Measurements from ENCODE around the gene TNFAIP8L2. TPM values are rescaled to one million over a fixed set of nuclear protein-coding genes. Genes with fewer than 3 reads are reported as not detected.
A peak's percentile ranks its signal among the peaks of the same experiment; 100 is the strongest.
"Not testable (repeated sequence)": the region's sequence is repeated elsewhere in the genome, so short reads cannot be mapped to it uniquely, and the experiment has no call there.

TNFAIP8L2 gene
- total RNA-seq, 1 donor, result not detected

- no peak overlapping the region for H3K4me3 ChIP-seq (ENCODE audit: low read depth, low read length)
- peak; percentile 93 for DNase-seq (ENCODE audit: low read depth)
- TF ChIP-seq CTCF (IDR thresholded peaks at IDR 0.05; ENCODE audit: insufficient read depth, low read length), result peak; percentile 67
Observed at GRCh38 chr1:151196292-151196800, 39.9 kb downstream of the TNFAIP8L2 start.

GRCh38 chr1:151197863-151198253 is 41.4 kb downstream of the TNFAIP8L2 start:
- peak overlapping the region; percentile 99 for H3K4me3 ChIP-seq (ENCODE audit: low read depth, low read length)
- DNase-seq (ENCODE audit: low read depth), result no peak
- TF ChIP-seq CTCF (IDR thresholded peaks at IDR 0.05; ENCODE audit: insufficient read depth, low read length), result no peak

- peak; percentile 99 for DNase-seq (ENCODE audit: low read depth)
- H3K4me3 ChIP-seq (ENCODE audit: low read depth, low read length), result peak within 1 kb of the TSS; percentile 99
- TF ChIP-seq CTCF (IDR thresholded peaks at IDR 0.05; ENCODE audit: insufficient read depth, low read length), result no peak
Observed at GRCh38 chr1:151198254-151199127, 42.0 kb downstream of the TNFAIP8L2 start, which contains the start of gene PIP5K1A. Gene PIP5K1A (plus strand): TSS chr1:151198552. CDS start chr1:151198997, 445 bp downstream.

- no peak for TF ChIP-seq CTCF (IDR thresholded peaks at IDR 0.05; ENCODE audit: insufficient read depth, low read length)
- peak; percentile 95 for DNase-seq (ENCODE audit: low read depth)
Observed at GRCh38 chr1:151199873-151200581, 43.6 kb downstream of the TNFAIP8L2 start.

GRCh38 chr1:151205381-151205965 is 49.0 kb downstream of the TNFAIP8L2 start:
- H3K4me3 ChIP-seq (ENCODE audit: low read depth, low read length); DNase-seq (ENCODE audit: low read depth): not testable (repeated sequence)

More at GRCh38 chr1:151199873-151200581, 43.6 kb downstream of the TNFAIP8L2 start:
- H3K4me3 ChIP-seq (ENCODE audit: low read depth, low read length), result peak overlapping the region; percentile 99

Other genes with a start within 250 kb of the TNFAIP8L2 start
- gene SETDB1, start 230.3 kb upstream of the TNFAIP8L2 start, total RNA-seq (ENCODE audit: low replicate concordance), result 30.7 and 43.0 TPM in 2 replicates
- gene CERS2, start 181.8 kb upstream of the TNFAIP8L2 start, total RNA-seq (ENCODE audit: low replicate concordance), result 26.1 and 138 TPM in 2 replicates
- gene ANXA9, start 174.4 kb upstream of the TNFAIP8L2 start, total RNA-seq (ENCODE audit: low replicate concordance), result 0.09 and 0.49 TPM in 2 replicates
- gene MINDY1, start 149.7 kb upstream of the TNFAIP8L2 start, total RNA-seq (ENCODE audit: low replicate concordance), result 10.9 and 16.4 TPM in 2 replicates
- 3.4 and 10.8 TPM in 2 replicates for gene PRUNE1, start 148.2 kb upstream of the TNFAIP8L2 start, total RNA-seq (ENCODE audit: low replicate concordance)
- 0.18 and 0.33 TPM in 2 replicates for gene BNIPL, start 120.1 kb upstream of the TNFAIP8L2 start, total RNA-seq (ENCODE audit: low replicate concordance)
- 0.82 and 3.3 TPM in 2 replicates for gene C1orf56, start 108.9 kb upstream of the TNFAIP8L2 start, total RNA-seq (ENCODE audit: low replicate concordance)
- gene CDC42SE1, start 97.0 kb upstream of the TNFAIP8L2 start, total RNA-seq (ENCODE audit: low replicate concordance), result 33.8 and 42.3 TPM in 2 replicates
- gene MLLT11, start 96.3 kb upstream of the TNFAIP8L2 start, total RNA-seq (ENCODE audit: low replicate concordance), result 2.0 and 6.1 TPM in 2 replicates
- gene GABPB2, start 85.9 kb upstream of the TNFAIP8L2 start, total RNA-seq (ENCODE audit: low replicate concordance), result 5.2 and 14.6 TPM in 2 replicates
- gene SEMA6C, start 10.0 kb upstream of the TNFAIP8L2 start, total RNA-seq (ENCODE audit: low replicate concordance), result 1.6 and 2.9 TPM in 2 replicates
- 7.5 and 12.5 TPM in 2 replicates for gene LYSMD1, start 9.3 kb downstream of the TNFAIP8L2 start, total RNA-seq (ENCODE audit: low replicate concordance)
- 38.0 and 48.4 TPM in 2 replicates for gene SCNM1, start 9.5 kb downstream of the TNFAIP8L2 start, total RNA-seq (ENCODE audit: low replicate concordance)
- gene TMOD4, start 19.3 kb downstream of the TNFAIP8L2 start, total RNA-seq (ENCODE audit: low replicate concordance), result 0.54 TPM in 1 of 2 replicates, not detected in the other
- 9.2 and 42.8 TPM in 2 replicates for gene VPS72, start 33.5 kb downstream of the TNFAIP8L2 start, total RNA-seq (ENCODE audit: low replicate concordance)
- 56.4 and 86.4 TPM in 2 replicates for gene PIP5K1A, start 41.9 kb downstream of the TNFAIP8L2 start, total RNA-seq (ENCODE audit: low replicate concordance)
- 111 and 139 TPM in 2 replicates for gene PSMD4, start 98.1 kb downstream of the TNFAIP8L2 start, total RNA-seq (ENCODE audit: low replicate concordance)
- 7.0 and 14.2 TPM in 2 replicates for gene ZNF687, start 125.7 kb downstream of the TNFAIP8L2 start, total RNA-seq (ENCODE audit: low replicate concordance)
- gene PI4KB, start 170.8 kb downstream of the TNFAIP8L2 start, total RNA-seq (ENCODE audit: low replicate concordance), result 38.8 and 41.0 TPM in 2 replicates
- 27.1 and 32.8 TPM in 2 replicates for gene RFX5, start 190.6 kb downstream of the TNFAIP8L2 start, total RNA-seq (ENCODE audit: low replicate concordance)
- gene SELENBP1, start 216.1 kb downstream of the TNFAIP8L2 start, total RNA-seq (ENCODE audit: low replicate concordance), result 26.8 and 70.5 TPM in 2 replicates
- gene PSMB4, start 242.9 kb downstream of the TNFAIP8L2 start, total RNA-seq (ENCODE audit: low replicate concordance), result 281 and 892 TPM in 2 replicates